Erythroblast (primary cell): ENCODE data around the gene BCAP29.

Experiments
- GATA1 ChIP-seq: IDR thresholded peaks from 2 replicates; pipeline ENCODE4 v1.6.1; 2011; ENCODE audit warnings: low read depth, mild to moderate bottlenecking, control low read depth, low read length, moderate library complexity
- POLR2A ChIP-seq: IDR thresholded peaks from 2 replicates; pipeline ENCODE4 v1.6.1; 2011; ENCODE audit warnings: mild to moderate bottlenecking, low read length

DNA sequence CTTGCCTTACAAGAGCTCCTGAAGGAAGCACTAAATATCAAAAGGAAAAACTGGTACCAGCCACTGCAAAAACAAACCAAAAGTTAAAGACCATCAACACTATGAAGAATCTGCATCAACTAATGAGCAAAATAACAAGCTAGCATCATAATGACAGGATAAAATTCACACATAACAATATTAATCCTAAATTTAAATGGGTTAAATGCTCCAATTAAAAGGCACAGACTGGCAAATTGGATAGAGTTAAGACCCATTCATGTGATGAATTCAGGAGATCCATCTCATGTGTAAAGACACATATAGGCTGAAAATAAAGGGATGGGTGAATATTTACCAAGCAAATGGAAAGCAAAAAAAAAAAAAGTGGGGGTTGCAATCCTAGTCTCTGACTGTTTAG lies 45.9 kb upstream of the BCAP29 start:
- no peak for TF ChIP-seq POLR2A
- no peak for TF ChIP-seq GATA1
